Subcutaneous adipose tissue (tissue), 4 donors: Measurements from ENCODE around the gene LPXN. TPM values are rescaled to one million over a fixed set of nuclear protein-coding genes. Genes with fewer than 3 reads are reported as not detected.

Experiments used
- total RNA-seq, 4 donors: library from RNA; depleted of rRNA; stranded (reverse); fragments of >200 nt; gene quantifications; one replicate each; pipeline ENCODE4 v1.1.0, GENCODE V29; 2016
- TF ChIP-seq, protein P1 (sequence below): fragments of 450-650 bp; IDR thresholded peaks from one replicate; pipeline ENCODE4 v1.5.1; 2016; ENCODE audit warnings: low read depth, mild to moderate bottlenecking, control low read depth, antibody characterized with exemption, moderate library complexity

Gene LPXN
- total RNA-seq, 4 donors from 2014 or later: 7.9 to 75.5 (median 14.2) TPM

- TF ChIP-seq, protein P1, sequence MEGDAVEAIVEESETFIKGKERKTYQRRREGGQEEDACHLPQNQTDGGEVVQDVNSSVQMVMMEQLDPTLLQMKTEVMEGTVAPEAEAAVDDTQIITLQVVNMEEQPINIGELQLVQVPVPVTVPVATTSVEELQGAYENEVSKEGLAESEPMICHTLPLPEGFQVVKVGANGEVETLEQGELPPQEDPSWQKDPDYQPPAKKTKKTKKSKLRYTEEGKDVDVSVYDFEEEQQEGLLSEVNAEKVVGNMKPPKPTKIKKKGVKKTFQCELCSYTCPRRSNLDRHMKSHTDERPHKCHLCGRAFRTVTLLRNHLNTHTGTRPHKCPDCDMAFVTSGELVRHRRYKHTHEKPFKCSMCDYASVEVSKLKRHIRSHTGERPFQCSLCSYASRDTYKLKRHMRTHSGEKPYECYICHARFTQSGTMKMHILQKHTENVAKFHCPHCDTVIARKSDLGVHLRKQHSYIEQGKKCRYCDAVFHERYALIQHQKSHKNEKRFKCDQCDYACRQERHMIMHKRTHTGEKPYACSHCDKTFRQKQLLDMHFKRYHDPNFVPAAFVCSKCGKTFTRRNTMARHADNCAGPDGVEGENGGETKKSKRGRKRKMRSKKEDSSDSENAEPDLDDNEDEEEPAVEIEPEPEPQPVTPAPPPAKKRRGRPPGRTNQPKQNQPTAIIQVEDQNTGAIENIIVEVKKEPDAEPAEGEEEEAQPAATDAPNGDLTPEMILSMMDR: no peak
These were observed 3.1 kb upstream of the LPXN start, which contains the start of gene ZFP91 for GRCh38 chr11:58578635-58579191. Gene ZFP91 (plus strand): TSS chr11:58579063. CDS start chr11:58579282, 219 bp downstream.

- TF ChIP-seq, protein P1: no peak
These were observed 2.5 kb upstream of the LPXN start for GRCh38 chr11:58578136-58578634.

DNA sequence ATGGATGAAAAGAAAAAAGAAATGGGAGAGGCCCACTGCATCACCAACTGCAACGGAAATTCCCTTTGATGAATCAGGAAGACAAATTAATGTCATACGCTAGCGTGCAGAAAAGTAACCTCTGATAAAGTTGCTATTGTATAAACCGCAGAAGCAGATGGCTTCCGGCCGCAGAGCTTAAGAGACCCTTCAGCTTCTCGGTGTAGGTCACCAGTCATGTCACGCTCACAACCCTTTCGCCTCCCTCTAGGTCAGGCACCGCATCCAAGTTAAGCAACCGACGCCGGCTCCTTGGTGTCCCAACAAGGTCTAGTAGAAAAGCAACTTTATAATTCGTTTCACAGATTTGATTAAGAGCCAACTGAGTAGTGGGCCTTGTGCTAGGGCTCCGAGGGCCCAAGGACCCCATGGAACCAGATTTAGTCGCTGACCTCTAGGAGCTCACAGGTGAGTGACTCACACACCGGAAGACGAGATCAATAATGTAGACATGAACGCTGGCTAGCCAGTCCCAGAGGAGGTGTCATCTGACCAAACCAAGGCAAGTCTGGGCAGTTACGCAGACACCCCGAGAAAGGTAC lies 2.0 kb upstream of the LPXN start:
- TF ChIP-seq, protein P1: no peak

DNA sequence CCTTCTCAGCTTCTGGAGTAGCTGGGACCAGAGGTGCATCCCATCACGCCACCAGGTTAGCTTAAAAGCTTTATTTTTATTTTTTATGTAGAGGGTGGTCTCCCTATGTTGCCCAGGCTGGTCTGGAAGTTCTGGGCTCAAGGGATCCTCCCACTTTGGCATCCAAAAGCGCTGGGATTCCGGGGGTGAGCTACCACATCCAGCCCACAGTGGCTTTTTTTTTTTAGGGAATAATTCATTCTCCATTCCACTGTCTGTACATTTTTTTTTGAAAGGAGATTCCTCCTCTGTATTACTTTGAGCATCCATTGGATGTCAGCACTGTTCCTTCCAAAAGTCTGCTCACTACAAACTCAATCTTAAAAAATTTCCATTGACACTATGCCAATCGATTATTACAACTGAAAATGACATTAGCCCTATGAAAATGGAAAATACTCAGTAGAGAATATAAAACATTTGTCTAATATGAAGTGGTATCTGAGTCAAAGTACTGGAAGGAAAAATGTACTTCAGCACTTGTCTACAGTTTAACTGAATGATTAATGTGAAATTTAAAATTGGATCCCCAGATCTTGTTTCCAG lies 1.3 kb upstream of the LPXN start:
- TF ChIP-seq, protein P1: no peak

DNA sequence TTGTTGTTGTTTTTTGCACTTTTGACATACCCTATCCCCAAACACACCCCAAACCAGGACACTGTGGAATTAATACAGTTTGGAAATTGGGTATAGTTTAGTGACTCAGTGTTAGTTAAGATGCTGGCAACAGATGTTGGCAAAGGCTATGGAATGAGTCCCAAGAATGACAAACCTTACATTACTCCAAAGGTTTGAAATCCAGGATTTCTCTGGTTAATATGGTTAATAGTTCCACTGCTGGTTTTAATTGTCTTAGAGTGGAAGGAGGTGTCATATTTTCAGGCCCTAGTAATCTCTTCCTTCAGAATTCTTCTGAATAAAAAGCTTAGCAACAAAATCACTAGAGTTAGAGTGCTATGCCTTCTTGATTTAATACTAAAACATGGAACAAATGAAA lies 775 bp downstream of the LPXN start:
- TF ChIP-seq, protein P1: no peak

GRCh38 chr11:58573451-58574104 lies 2.1 kb downstream of the LPXN start:
- TF ChIP-seq, protein P1: no peak

DNA sequence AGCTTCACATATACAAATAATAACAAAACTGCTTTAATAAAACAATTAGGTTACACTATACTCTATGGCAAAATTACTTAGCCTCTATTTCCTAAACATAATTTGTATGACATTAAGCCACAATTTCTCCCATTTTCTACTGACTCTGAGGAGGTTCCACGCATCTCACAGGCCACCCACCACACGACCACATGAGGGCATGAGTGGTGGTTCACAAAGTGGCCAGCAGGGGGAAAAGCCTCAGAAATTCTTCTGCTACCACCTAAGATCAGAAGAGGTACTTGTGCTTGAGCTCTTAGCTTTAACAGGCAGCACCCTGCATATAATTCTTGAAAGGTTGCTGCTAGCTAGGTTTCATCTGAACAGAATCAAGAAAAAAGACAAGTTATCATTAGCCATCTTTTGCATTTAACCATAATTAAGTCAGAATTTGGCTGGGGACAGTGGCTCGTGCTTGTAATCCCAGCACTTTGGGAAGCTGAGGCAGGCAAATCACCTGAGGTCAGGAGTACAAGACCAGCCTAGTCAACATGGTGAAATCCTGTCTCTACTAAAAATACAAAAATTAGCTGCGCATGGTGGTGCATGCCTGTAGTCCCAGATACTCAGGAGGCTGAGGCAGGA lies 7.7 kb downstream of the LPXN start:
- TF ChIP-seq, protein P1: no peak
